Measurements from ENCODE around the gene C1QTNF3. TPM values are rescaled to one million over a fixed set of nuclear protein-coding genes. Genes with fewer than 3 reads are reported as not detected.
"Not testable (repeated sequence)": the region's sequence is repeated elsewhere in the genome, so short reads cannot be mapped to it uniquely, and the experiment has no call there.

The C1QTNF3 gene
- 3.6 TPM for total RNA-seq

DNA sequence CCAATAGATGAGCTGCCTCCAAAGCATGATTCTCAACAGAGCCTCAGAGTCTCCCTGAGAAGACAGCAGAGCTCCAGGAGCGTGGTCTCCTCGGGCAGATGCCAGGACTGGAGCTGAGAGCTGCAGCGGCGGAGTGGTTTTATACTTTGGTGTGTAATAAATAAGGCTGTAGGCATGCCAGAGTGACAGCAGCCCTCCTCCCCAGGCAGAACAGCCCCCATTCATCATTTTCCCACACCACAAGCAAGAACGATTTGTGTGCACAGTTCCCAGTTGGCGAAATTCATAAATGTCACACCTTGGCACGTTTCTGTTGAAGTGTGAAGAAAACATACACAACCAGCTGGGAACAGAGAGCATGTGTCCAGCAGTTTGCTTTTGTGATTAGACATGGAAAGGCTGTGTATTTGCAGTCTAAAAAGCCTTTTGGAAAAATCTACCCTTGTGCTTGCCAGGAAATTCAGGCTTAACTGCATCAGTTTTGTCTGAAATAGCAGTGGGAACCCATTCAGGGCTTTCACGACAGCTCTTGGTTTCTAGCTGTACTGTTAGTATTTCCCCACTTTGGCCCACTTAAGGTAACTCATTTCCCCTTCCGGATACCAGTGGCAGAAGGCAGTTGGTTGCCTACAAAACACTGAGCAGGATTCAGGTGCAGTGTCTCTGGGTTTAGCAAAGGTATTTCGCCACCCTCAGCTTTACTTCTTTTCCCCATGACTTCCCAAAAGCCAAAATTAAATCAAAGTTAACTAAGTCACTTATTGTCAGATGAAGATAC lies at the start of gene C1QTNF3:
TSS of gene C1QTNF3 (minus strand) at position 115 of the 778 bp plus-strand sequence. CDS start at position 27, 88 bp downstream.
- Histone ChIP-seq H3K27me3 (ENCODE audit: insufficient read depth, low read length) (no peaks in the 10 kb centered on the region), H3K4me1 (ENCODE audit: insufficient read depth, low read length) (peaks cover 23% of the 10 kb centered on the region), H3K9me3 (ENCODE audit: low read depth, low read length) (no peaks in the 10 kb centered on the region), H3K4me3 (ENCODE audit: low read length) (no peak within 1 kb of the TSS)

- H3K4me3 ChIP-seq (ENCODE audit: low read length); H3K27me3 ChIP-seq (ENCODE audit: insufficient read depth, low read length); H3K4me1 ChIP-seq (ENCODE audit: insufficient read depth, low read length); H3K9me3 ChIP-seq (ENCODE audit: low read depth, low read length): not testable (repeated sequence)
Observed at GRCh38 chr5:34091039-34091438, 48.0 kb upstream of the C1QTNF3 start.

- not testable (repeated sequence) for H3K4me3 ChIP-seq (ENCODE audit: low read length); H3K27me3 ChIP-seq (ENCODE audit: insufficient read depth, low read length); H3K9me3 ChIP-seq (ENCODE audit: low read depth, low read length); H3K4me1 ChIP-seq (ENCODE audit: insufficient read depth, low read length)
Observed at GRCh38 chr5:34089802-34090201, 46.8 kb upstream of the C1QTNF3 start.

DNA sequence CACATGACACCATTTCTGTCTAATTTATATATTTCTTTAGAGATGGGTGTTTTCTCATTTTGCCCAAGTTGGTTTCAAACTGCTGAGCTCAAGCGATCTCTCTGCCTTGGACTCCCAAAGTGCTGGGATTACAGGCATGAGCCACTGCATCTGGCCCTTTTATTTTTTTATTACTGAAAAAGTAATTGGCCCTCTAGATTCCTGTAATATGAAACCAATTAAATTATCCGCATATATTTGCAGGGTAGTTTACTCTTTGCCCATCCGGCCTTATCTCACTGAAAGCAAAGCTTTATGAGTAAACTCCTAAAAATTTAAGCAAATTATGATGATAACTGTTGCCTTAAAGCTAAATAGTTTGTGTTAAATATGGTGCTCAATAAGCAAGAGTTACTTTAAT lies 44.7 kb upstream of the C1QTNF3 start:
- not testable (repeated sequence) for H3K27me3 ChIP-seq (ENCODE audit: insufficient read depth, low read length); H3K4me1 ChIP-seq (ENCODE audit: insufficient read depth, low read length); H3K4me3 ChIP-seq (ENCODE audit: low read length); H3K9me3 ChIP-seq (ENCODE audit: low read depth, low read length)

DNA sequence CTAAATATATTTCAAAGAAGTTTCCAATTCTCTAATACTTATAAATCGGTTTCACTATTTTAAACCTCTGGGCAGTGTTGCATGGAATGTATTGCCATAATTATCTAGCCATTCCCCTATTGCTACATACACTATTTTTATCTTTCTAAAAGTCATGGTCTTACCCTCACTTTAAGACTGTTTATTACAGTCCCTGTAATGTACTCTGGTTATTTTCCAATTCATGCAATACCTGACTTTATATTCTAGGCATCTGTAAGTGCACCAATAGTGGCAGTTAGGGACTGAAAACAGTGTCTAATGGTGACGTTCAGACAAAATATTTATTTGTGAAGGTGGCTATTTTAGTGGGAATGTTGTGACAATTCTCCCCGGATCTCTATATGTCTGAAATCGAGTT lies 40.9 kb upstream of the C1QTNF3 start:
- not testable (repeated sequence) for H3K27me3 ChIP-seq (ENCODE audit: insufficient read depth, low read length); H3K9me3 ChIP-seq (ENCODE audit: low read depth, low read length); H3K4me3 ChIP-seq (ENCODE audit: low read length); H3K4me1 ChIP-seq (ENCODE audit: insufficient read depth, low read length)

GRCh38 chr5:34079505-34079904 lies 36.5 kb upstream of the C1QTNF3 start:
- not testable (repeated sequence) for H3K4me3 ChIP-seq (ENCODE audit: low read length); H3K9me3 ChIP-seq (ENCODE audit: low read depth, low read length)

DNA sequence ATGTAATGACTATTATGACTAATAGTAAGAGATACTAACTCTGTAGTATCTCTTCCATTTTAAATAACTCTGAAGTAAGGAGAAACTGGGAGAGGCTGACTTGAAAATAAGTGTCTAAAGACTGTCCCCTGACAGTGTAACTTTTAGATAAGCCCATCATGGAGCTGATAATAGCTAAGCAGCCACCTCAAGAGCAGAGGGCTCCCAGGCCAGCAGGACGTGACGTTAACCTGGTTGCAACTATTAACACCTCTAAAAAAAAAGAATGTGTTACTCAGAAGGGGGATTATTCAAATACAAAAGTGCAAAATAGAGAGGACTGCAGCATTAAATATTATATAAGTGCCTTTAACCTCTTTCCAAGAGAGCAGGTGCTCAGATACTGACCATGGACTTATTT lies 34.6 kb upstream of the C1QTNF3 start:
- not testable (repeated sequence) for H3K9me3 ChIP-seq (ENCODE audit: low read depth, low read length); H3K27me3 ChIP-seq (ENCODE audit: insufficient read depth, low read length); H3K4me3 ChIP-seq (ENCODE audit: low read length); H3K4me1 ChIP-seq (ENCODE audit: insufficient read depth, low read length)

More at GRCh38 chr5:34079505-34079904, 36.5 kb upstream of the C1QTNF3 start:
- not testable (repeated sequence) for H3K4me1 ChIP-seq (ENCODE audit: insufficient read depth, low read length); H3K27me3 ChIP-seq (ENCODE audit: insufficient read depth, low read length)

- H3K4me1 ChIP-seq (ENCODE audit: insufficient read depth, low read length); H3K9me3 ChIP-seq (ENCODE audit: low read depth, low read length); H3K4me3 ChIP-seq (ENCODE audit: low read length); H3K27me3 ChIP-seq (ENCODE audit: insufficient read depth, low read length): not testable (repeated sequence)
Observed at GRCh38 chr5:34076719-34077364, 33.8 kb upstream of the C1QTNF3 start.

- H3K4me1 ChIP-seq (ENCODE audit: insufficient read depth, low read length); H3K4me3 ChIP-seq (ENCODE audit: low read length); H3K27me3 ChIP-seq (ENCODE audit: insufficient read depth, low read length); H3K9me3 ChIP-seq (ENCODE audit: low read depth, low read length): not testable (repeated sequence)
Observed at GRCh38 chr5:34074472-34074871, 31.5 kb upstream of the C1QTNF3 start.

GRCh38 chr5:34074071-34074470 lies 31.1 kb upstream of the C1QTNF3 start:
- not testable (repeated sequence) for H3K9me3 ChIP-seq (ENCODE audit: low read depth, low read length); H3K4me3 ChIP-seq (ENCODE audit: low read length); H3K4me1 ChIP-seq (ENCODE audit: insufficient read depth, low read length); H3K27me3 ChIP-seq (ENCODE audit: insufficient read depth, low read length)

GRCh38 chr5:34070626-34071025 lies 27.6 kb upstream of the C1QTNF3 start:
- not testable (repeated sequence) for H3K9me3 ChIP-seq (ENCODE audit: low read depth, low read length); H3K4me1 ChIP-seq (ENCODE audit: insufficient read depth, low read length); H3K27me3 ChIP-seq (ENCODE audit: insufficient read depth, low read length); H3K4me3 ChIP-seq (ENCODE audit: low read length)

- Histone ChIP-seq H3K4me1 (ENCODE audit: insufficient read depth, low read length) (no peaks in the 10 kb centered on the region), H3K4me3 (ENCODE audit: low read length) (no peak overlapping the region), H3K9me3 (ENCODE audit: low read depth, low read length) (no peaks in the 10 kb centered on the region), H3K27me3 (ENCODE audit: insufficient read depth, low read length) (no peaks in the 10 kb centered on the region)
Observed at GRCh38 chr5:34064656-34065055, 21.6 kb upstream of the C1QTNF3 start.

DNA sequence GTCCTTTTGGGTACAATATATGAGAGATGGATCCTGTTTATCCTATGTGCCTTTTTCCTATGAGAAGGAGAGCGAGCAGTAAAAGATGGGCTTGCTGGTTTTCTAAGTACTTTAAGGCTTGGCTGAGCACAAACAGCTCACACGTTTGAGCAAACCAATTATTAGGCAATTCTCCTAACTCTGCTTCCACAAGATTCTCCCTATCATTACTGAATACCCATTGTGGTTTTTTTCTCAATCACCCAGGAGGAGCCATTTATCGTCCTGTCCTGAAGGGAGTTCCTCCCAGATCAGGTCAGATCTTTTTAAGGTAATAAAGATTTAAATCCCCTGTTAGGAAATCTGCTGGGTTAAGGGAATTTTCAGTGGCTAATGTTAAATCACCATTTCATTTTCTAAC lies 19.4 kb upstream of the C1QTNF3 start:
- H3K4me1 ChIP-seq (ENCODE audit: insufficient read depth, low read length), result no peaks in the 10 kb centered on the region
- no peaks in the 10 kb centered on the region for H3K9me3 ChIP-seq (ENCODE audit: low read depth, low read length)
- no peak overlapping the region for H3K4me3 ChIP-seq (ENCODE audit: low read length)
- H3K27me3 ChIP-seq (ENCODE audit: insufficient read depth, low read length), result no peaks in the 10 kb centered on the region

- H3K27me3 ChIP-seq (ENCODE audit: insufficient read depth, low read length), result no peaks in the 10 kb centered on the region
- no peak overlapping the region for H3K4me3 ChIP-seq (ENCODE audit: low read length)
- no peaks in the 10 kb centered on the region for H3K4me1 ChIP-seq (ENCODE audit: insufficient read depth, low read length)
- no peaks in the 10 kb centered on the region for H3K9me3 ChIP-seq (ENCODE audit: low read depth, low read length)
Observed at GRCh38 chr5:34061993-34062392, 19.0 kb upstream of the C1QTNF3 start.

DNA sequence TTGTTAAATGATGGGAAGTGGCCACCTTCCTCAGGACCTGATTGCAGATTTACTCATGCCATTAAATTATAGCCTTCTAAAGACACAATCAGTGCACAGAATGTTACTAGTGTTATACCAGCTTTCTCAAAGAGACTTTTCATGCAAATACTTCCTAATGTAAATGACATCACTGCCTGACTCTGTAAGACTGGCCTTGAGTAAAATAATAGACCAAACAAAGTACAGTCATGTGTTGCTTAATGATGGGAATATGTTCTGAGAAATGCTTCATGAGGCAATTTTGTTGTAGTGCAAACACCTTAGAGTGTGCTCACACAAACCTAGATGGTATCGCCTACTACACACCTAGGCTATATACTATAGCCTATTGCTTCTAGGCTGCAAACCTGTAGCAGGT lies 17.0 kb upstream of the C1QTNF3 start:
- Histone ChIP-seq H3K27me3 (ENCODE audit: insufficient read depth, low read length) (no peaks in the 10 kb centered on the region), H3K4me1 (ENCODE audit: insufficient read depth, low read length) (no peaks in the 10 kb centered on the region), H3K9me3 (ENCODE audit: low read depth, low read length) (no peaks in the 10 kb centered on the region), H3K4me3 (ENCODE audit: low read length) (no peak overlapping the region)

DNA sequence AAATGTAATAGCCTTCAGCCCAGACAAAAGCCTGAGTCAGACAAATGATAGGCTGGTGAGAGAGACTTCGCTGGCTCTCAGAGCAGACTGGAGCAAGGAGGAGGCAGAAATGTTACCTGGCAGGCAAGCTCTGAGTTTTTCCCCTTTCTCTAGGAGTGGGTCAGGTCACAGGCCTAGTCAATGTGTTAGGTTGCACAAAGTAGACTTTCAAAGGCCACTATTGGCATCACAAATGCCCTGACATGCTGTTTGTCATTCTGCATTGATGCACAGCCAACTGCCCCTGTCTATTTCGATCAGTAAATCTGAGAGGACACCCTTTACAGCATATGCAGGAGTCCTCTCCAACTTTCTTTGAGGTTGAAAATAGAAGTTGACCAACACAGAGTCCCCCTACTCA lies 15.5 kb upstream of the C1QTNF3 start:
- Histone ChIP-seq H3K27me3 (ENCODE audit: insufficient read depth, low read length) (no peaks in the 10 kb centered on the region), H3K4me1 (ENCODE audit: insufficient read depth, low read length) (no peaks in the 10 kb centered on the region), H3K9me3 (ENCODE audit: low read depth, low read length) (no peaks in the 10 kb centered on the region), H3K4me3 (ENCODE audit: low read length) (no peak overlapping the region)

Measured in mononuclear cell (primary cell).